Esophagus muscularis mucosa (tissue), 3 donors: ENCODE results near the gene SYF2.

Experiments used
- POLR2A ChIP-seq: fragments of 450-650 bp; IDR thresholded peaks from one replicate; pipeline ENCODE4 v1.6.1; 2017; ENCODE audit warnings: antibody characterized with exemption, moderate library complexity, mild to moderate bottlenecking, low read depth
- TF ChIP-seq, protein P1 (sequence below), 3 experiments: fragments of 200-600 bp in 2 of 3; fragments of 450-650 bp in 1 of 3; sonication (generic) in 2 of 3; IDR thresholded peaks; one replicate each; pipeline ENCODE4 v1.5.1; 2017 to 2019; ENCODE audit warnings: antibody characterized with exemption in 3 of 3, mild to moderate bottlenecking in 2 of 3, moderate library complexity in 1 of 3

DNA sequence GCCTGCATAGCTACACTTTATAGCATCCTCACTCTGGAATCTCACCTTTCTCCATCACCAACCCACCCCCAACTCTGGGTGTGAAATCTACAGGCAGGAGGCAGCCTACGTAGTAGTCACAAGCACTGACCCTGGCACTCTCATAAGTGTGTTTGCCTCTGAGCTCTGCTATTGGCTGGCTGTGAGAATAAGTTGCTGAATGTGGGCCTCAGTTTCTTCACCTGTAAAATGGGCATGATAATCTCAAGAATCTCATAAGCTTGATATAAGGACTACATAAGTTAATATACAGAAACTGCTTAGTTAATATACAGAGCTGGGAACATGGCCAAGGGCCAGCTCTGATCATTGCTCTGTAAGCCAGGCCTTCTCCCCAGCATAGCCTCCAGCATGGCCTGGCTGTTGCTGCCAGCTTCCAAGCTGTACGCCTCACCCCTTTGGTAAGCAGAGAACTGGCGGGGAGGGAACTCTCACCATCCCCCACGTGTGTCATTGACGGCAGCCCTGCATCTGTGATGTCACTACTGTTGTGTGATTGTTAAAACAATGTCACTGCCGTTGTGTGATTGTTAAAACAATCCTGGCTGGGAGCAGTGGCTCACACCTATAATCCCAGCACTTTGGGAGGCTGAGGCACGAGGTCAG lies 53.3 kb downstream of the SYF2 start:
- TF ChIP-seq, protein P1, sequence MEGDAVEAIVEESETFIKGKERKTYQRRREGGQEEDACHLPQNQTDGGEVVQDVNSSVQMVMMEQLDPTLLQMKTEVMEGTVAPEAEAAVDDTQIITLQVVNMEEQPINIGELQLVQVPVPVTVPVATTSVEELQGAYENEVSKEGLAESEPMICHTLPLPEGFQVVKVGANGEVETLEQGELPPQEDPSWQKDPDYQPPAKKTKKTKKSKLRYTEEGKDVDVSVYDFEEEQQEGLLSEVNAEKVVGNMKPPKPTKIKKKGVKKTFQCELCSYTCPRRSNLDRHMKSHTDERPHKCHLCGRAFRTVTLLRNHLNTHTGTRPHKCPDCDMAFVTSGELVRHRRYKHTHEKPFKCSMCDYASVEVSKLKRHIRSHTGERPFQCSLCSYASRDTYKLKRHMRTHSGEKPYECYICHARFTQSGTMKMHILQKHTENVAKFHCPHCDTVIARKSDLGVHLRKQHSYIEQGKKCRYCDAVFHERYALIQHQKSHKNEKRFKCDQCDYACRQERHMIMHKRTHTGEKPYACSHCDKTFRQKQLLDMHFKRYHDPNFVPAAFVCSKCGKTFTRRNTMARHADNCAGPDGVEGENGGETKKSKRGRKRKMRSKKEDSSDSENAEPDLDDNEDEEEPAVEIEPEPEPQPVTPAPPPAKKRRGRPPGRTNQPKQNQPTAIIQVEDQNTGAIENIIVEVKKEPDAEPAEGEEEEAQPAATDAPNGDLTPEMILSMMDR (IDR thresholded peaks at IDR 0.05): no peak
- TF ChIP-seq POLR2A: no peak
